Naive B cell (primary cell): ENCODE data around the gene IQGAP2. TPM values are rescaled to one million over a fixed set of nuclear protein-coding genes. Genes with fewer than 3 reads are reported as not detected.

Source experiments
- ATAC-seq, 2 donors: fragments of 150-1000 bp; cut with Tn5 transposase; 2 replicates each; pipeline ENCODE4 v1.10.0; 2021; ENCODE audit warnings: low read depth in 2 of 2, mild to moderate bottlenecking in 2 of 2, moderate library complexity in 2 of 2
- DNase-seq: peaks from one replicate; pipeline ENCODE4 v3.0.0; 2022
- H3K27ac Mint-ChIP-seq, 6 donors: one replicate each; pipeline ENCODE4 v1.8.0; 2020 to 2022; ENCODE audit warnings: mild to moderate bottlenecking in 6 of 6, mixed read lengths in 6 of 6, moderate library complexity in 5 of 6, inconsistent platforms in 2 of 6
- H3K27me3 Mint-ChIP-seq, 3 donors: one replicate each; pipeline ENCODE4 v1.8.0; 2021 to 2022; ENCODE audit warnings: mixed read lengths in 3 of 3, mild to moderate bottlenecking in 1 of 3
- H3K36me3 Mint-ChIP-seq, 2 donors: one replicate each; pipeline ENCODE4 v1.8.0; 2020 to 2022; ENCODE audit warnings: mixed read lengths in 2 of 2, inconsistent platforms in 1 of 2, mild to moderate bottlenecking in 1 of 2
- H3K4me1 Mint-ChIP-seq, 3 donors: one replicate each; pipeline ENCODE4 v1.8.0; 2020 to 2022; ENCODE audit warnings: mixed read lengths in 3 of 3, inconsistent platforms in 1 of 3, mild to moderate bottlenecking in 1 of 3, moderate library complexity in 1 of 3
- H3K4me3 Mint-ChIP-seq, 8 donors: one replicate each; pipeline ENCODE4 v1.8.0; 2020 to 2022; ENCODE audit warnings: mild to moderate bottlenecking in 8 of 8, mixed read lengths in 8 of 8, moderate library complexity in 8 of 8, inconsistent platforms in 2 of 8
- H3K9me3 Mint-ChIP-seq, 7 donors: one replicate each; pipeline ENCODE4 v1.8.0; 2020 to 2022; ENCODE audit warnings: mixed read lengths in 7 of 7, mild to moderate bottlenecking in 5 of 7, inconsistent platforms in 2 of 7, moderate library complexity in 1 of 7
- polyA plus RNA-seq, 6 donors: library from polyadenylated mRNA; unstranded; fragments of 300-500 nt; fragmentation: Illumina TruSeq; gene quantifications; one replicate each; pipeline ENCODE4 v1.2.3, GENCODE V29; 2021; ENCODE audit warnings: low read depth in 6 of 6

The IQGAP2 gene
- polyA plus RNA-seq, 6 donors from 2014 or later, result 2.7 to 9.8 (median 6.2) TPM

- DNase-seq (peak; percentile 73), ATAC-seq (peak; percentile 97 to 98)
- no peaks in the 10 kb centered on the region for H3K27me3 Mint-ChIP-seq
- peak overlapping the region; percentile 85 to 94 (median 90) for H3K27ac Mint-ChIP-seq
- H3K4me3 Mint-ChIP-seq, result peak overlapping the region in 3 of 8 donors; percentile 10 to 56 (median 36)
- peaks cover 0 to 2% (median 0%) of the 10 kb centered on the region in 7 donors for H3K9me3 Mint-ChIP-seq
- H3K4me1 Mint-ChIP-seq, result peaks cover 8 to 45% (median 19%) of the 10 kb centered on the region in 3 donors
- no peaks in the 10 kb centered on the region for H3K36me3 Mint-ChIP-seq
Observed at GRCh38 chr5:76556511-76557221, 153.6 kb downstream of the IQGAP2 start.

GRCh38 chr5:76560952-76561891 is 158.1 kb downstream of the IQGAP2 start:
- H3K4me3 Mint-ChIP-seq, result no peak overlapping the region
- ATAC-seq (no peak), DNase-seq (no peak)
- no peaks in the 10 kb centered on the region for H3K27me3 Mint-ChIP-seq
- no peaks in the 10 kb centered on the region for H3K36me3 Mint-ChIP-seq
- H3K9me3 Mint-ChIP-seq, result no peaks in the 10 kb centered on the region
- H3K27ac Mint-ChIP-seq, result peak overlapping the region in 1 of 6 donors; percentile 15
- H3K4me1 Mint-ChIP-seq, result peaks cover 8 to 31% (median 13%) of the 10 kb centered on the region in 3 donors

DNA sequence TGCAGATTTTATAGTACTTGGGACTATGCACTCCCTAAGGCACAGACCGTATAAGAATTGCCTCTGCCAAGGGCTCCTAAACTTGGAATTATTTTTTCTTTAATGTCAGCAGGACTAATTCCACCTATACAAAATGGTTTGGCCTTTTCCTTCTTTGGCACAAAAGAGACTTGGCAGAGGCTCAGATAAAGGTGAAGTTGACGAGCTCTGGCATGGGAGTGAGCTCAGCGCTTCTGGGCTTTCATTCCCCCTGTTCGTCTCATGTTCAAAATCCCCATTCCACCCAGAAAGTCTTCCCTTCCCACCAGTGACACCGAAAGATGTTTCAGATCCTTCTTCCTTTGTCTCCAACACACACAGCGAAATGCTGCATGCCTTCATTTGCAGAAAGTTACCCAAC is 158.9 kb downstream of the IQGAP2 start:
- peaks cover 1 to 23% (median 6%) of the 10 kb centered on the region in 3 donors for H3K4me1 Mint-ChIP-seq
- H3K27ac Mint-ChIP-seq, result no peak overlapping the region
- H3K36me3 Mint-ChIP-seq, result no peaks in the 10 kb centered on the region
- no peak overlapping the region for H3K4me3 Mint-ChIP-seq
- no peak for ATAC-seq
- no peak for DNase-seq
- no peaks in the 10 kb centered on the region for H3K27me3 Mint-ChIP-seq
- H3K9me3 Mint-ChIP-seq, result no peaks in the 10 kb centered on the region

GRCh38 chr5:76565009-76565408 is 161.9 kb downstream of the IQGAP2 start:
- Mint-ChIP-seq H3K4me1 (peaks cover 0 to under 1% (median 0%) of the 10 kb centered on the region in 3 donors), H3K27ac (peak overlapping the region in 1 of 6 donors; percentile 47), H3K9me3 (no peaks in the 10 kb centered on the region), H3K27me3 (no peaks in the 10 kb centered on the region), H3K36me3 (no peaks in the 10 kb centered on the region), H3K4me3 (no peak overlapping the region)
- DNase-seq (no peak), ATAC-seq (no peak)

DNA sequence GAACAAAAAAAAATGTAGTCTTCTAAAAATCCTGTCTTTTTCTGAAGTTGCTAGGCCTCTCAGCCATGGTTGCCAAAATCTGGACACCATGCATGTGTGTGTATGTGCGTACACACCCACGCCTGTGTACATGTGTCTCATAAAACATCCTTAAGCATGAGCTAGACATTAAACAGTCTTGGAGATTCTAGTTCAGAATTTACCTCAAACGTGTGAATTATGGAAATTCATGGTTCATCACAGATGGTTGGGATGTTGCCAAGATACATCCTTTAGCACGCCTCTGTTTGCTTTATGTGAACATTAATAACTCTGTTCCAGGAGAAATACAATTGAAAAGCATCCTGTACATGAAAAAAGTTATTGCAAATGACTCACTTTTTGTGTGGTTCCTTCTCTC is 167.1 kb downstream of the IQGAP2 start:
- no peaks in the 10 kb centered on the region for H3K9me3 Mint-ChIP-seq
- DNase-seq, result no peak
- peak overlapping the region in 2 of 8 donors; percentile 16 to 50 for H3K4me3 Mint-ChIP-seq
- no peaks in the 10 kb centered on the region for H3K27me3 Mint-ChIP-seq
- ATAC-seq, result no peak
- H3K36me3 Mint-ChIP-seq, result no peaks in the 10 kb centered on the region
- peak overlapping the region in 1 of 6 donors; percentile 18 for H3K27ac Mint-ChIP-seq
- H3K4me1 Mint-ChIP-seq, result peaks cover 12 to 30% (median 13%) of the 10 kb centered on the region in 3 donors

DNA sequence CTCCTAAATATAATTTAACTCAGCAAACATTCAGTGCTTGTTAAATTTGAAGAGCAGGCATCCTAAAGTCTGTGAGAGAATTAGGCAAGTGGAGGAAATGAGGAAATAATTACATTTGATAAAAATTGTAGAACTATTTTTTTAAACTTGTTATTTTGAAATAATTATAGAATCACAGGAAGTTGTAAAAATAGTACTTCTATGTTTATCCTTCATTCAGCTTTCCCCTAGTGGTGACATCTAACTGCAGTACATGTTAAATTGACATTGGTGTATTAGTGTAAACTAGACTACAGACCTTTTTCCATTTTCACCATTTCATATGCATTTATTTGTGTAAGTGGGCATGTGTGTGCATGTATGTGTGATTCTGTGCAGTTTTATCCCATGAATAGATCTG is 168.5 kb downstream of the IQGAP2 start:
- ATAC-seq (peak; percentile 32 to 55), DNase-seq (no peak)
- H3K4me1 Mint-ChIP-seq, result peaks cover 12 to 30% (median 13%) of the 10 kb centered on the region in 3 donors
- H3K27ac Mint-ChIP-seq, result peak overlapping the region in 4 of 6 donors; percentile 34 to 82 (median 70)
- H3K9me3 Mint-ChIP-seq, result no peaks in the 10 kb centered on the region
- H3K36me3 Mint-ChIP-seq, result no peaks in the 10 kb centered on the region
- peak overlapping the region in 7 of 8 donors; percentile 39 to 90 (median 61) for H3K4me3 Mint-ChIP-seq
- no peaks in the 10 kb centered on the region for H3K27me3 Mint-ChIP-seq

GRCh38 chr5:76576450-76576849 is 173.4 kb downstream of the IQGAP2 start:
- Mint-ChIP-seq H3K27ac (no peak overlapping the region), H3K27me3 (no peaks in the 10 kb centered on the region), H3K4me3 (no peak overlapping the region), H3K9me3 (no peaks in the 10 kb centered on the region), H3K4me1 (peaks cover 10 to 25% (median 15%) of the 10 kb centered on the region in 3 donors), H3K36me3 (no peaks in the 10 kb centered on the region)
- DNase-seq (no peak), ATAC-seq (no peak)

- Mint-ChIP-seq H3K4me3 (no peak overlapping the region), H3K27ac (no peak overlapping the region), H3K4me1 (peaks cover 5 to 20% (median 14%) of the 10 kb centered on the region in 3 donors), H3K27me3 (no peaks in the 10 kb centered on the region), H3K36me3 (no peaks in the 10 kb centered on the region), H3K9me3 (no peaks in the 10 kb centered on the region)
- ATAC-seq (no peak), DNase-seq (no peak)
Observed at GRCh38 chr5:76576996-76577395, 173.9 kb downstream of the IQGAP2 start.

DNA sequence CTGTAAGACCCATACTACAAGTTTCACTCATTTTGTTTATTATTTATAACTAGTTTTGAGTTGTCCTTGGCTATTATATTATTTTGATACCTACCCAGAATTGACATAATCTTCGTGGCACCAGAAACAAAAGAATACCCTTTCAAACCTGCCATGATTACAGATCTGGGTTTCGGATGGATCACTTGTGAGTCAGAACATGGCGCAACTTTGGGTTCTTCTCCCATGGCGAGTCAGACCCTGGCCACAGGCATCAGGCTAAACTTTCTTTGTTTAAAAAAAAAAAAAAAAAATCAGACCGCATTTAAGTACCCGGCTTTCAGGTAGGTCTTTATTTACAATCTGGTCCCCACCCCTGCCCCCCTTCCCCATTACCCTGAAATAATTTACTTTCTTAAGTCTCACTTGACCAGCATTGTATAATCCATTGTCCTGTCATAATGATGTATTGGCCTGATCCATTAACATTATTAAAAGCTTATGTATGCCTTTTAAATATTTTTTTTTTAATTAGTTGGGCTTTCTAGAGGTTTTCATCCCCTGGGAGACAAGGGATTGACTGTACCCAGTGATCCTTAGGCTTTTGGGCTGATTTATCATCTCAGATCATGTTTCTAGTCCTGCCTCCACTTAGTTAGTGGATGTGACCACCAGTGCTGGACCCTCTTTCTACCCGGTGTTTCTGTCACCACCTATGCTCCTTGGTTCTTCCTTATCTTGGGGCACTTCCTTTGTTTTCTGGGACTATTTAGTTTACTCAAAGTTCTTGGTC is 176.3 kb downstream of the IQGAP2 start:
- peaks cover 5 to 14% (median 10%) of the 10 kb centered on the region in 3 donors for H3K4me1 Mint-ChIP-seq
- H3K36me3 Mint-ChIP-seq, result no peaks in the 10 kb centered on the region
- no peak overlapping the region for H3K4me3 Mint-ChIP-seq
- ATAC-seq (no peak), DNase-seq (no peak)
- H3K27me3 Mint-ChIP-seq, result no peaks in the 10 kb centered on the region
- H3K27ac Mint-ChIP-seq, result no peak overlapping the region
- H3K9me3 Mint-ChIP-seq, result no peaks in the 10 kb centered on the region

DNA sequence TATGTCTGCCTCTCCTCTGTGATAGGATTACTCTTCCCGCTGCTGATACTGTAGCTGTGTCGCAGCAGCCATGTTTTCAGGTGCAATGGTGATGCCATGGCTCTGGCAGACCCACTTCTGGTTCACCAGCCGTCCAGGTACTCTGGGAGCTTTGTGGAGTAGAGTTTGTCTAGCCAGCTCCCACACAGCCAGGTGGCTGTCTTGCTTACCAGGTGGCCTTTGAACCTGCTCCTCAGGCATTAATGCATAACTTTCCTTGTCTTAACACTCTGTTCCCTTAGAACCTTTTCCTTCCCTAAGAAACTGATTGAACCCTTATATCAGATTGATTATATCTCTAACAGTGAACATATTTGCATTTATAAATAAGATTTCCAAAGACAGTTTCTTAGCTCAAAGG is 177.9 kb downstream of the IQGAP2 start:
- Mint-ChIP-seq H3K27me3 (no peaks in the 10 kb centered on the region), H3K27ac (peak overlapping the region in 2 of 6 donors; percentile 30 to 49)

GRCh38 chr5:76582230-76583162 is 179.4 kb downstream of the IQGAP2 start:
- ATAC-seq (peak; percentile 90 to 91), DNase-seq (peak; percentile 30)
- Mint-ChIP-seq H3K27ac (peak overlapping the region in 2 of 6 donors; percentile 28 to 83), H3K27me3 (no peaks in the 10 kb centered on the region), H3K36me3 (no peaks in the 10 kb centered on the region), H3K4me3 (no peak overlapping the region), H3K9me3 (no peaks in the 10 kb centered on the region), H3K4me1 (peaks cover 5 to 14% (median 10%) of the 10 kb centered on the region in 3 donors)

More for the DNA sequence above, 177.9 kb downstream of the IQGAP2 start:
- Mint-ChIP-seq H3K4me3 (no peak overlapping the region), H3K9me3 (no peaks in the 10 kb centered on the region), H3K36me3 (no peaks in the 10 kb centered on the region), H3K4me1 (peaks cover 5 to 14% (median 10%) of the 10 kb centered on the region in 3 donors)
- DNase-seq (no peak), ATAC-seq (no peak)
